ENCODE measurements around the gene TIMM13.

DNA sequence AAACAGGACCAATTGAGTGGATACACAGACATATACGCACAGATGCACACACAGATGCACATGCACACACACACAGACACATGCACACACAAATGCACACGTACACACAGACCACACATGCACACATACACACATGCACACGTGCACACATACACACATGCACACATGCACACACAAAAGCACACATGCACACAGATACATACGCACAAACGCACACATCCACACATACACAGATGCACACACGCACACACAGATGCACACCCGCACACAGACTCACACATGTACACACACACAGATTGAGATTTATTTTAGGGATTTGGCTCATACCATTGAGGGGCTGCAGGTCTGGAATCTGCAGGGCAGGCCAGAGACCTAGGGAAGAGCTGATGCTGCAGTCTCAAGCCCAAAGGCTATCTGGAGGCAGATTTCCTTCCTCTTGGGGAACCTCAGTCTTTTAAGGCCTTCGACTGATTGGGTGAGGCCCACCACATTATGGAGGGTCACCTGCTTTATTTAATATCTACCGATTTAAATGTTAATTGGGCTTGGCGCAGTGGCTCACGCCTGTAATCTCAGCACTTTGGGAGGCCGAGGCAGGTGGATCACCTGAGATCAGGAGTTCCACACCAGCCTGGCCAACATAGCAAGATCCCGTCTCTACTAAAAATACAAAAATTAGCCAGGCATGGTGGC lies 44.7 kb downstream of the TIMM13 start:
- TF ChIP-seq POLR2A (IDR thresholded peaks at IDR 0.05) (no peak), POLR2AphosphoS5 (IDR thresholded peaks at IDR 0.05) (no peak)
- TF ChIP-seq, protein P1, sequence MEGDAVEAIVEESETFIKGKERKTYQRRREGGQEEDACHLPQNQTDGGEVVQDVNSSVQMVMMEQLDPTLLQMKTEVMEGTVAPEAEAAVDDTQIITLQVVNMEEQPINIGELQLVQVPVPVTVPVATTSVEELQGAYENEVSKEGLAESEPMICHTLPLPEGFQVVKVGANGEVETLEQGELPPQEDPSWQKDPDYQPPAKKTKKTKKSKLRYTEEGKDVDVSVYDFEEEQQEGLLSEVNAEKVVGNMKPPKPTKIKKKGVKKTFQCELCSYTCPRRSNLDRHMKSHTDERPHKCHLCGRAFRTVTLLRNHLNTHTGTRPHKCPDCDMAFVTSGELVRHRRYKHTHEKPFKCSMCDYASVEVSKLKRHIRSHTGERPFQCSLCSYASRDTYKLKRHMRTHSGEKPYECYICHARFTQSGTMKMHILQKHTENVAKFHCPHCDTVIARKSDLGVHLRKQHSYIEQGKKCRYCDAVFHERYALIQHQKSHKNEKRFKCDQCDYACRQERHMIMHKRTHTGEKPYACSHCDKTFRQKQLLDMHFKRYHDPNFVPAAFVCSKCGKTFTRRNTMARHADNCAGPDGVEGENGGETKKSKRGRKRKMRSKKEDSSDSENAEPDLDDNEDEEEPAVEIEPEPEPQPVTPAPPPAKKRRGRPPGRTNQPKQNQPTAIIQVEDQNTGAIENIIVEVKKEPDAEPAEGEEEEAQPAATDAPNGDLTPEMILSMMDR (IDR thresholded peaks at IDR 0.05), result no peak
